NT2/D1 (cell line): Measurements from ENCODE around the gene AQP10.

Source experiments
- SUZ12 ChIP-seq: IDR thresholded peaks from 2 replicates; pipeline ENCODE4 v1.6.1; 2011; ENCODE audit not compliant: insufficient read length, insufficient read depth; ENCODE audit errors: extremely low read depth
- ZNF274 ChIP-seq: IDR thresholded peaks from 2 replicates; pipeline ENCODE4 v1.6.1; 2011; ENCODE audit warnings: mild to moderate bottlenecking, low read depth, low read length

DNA sequence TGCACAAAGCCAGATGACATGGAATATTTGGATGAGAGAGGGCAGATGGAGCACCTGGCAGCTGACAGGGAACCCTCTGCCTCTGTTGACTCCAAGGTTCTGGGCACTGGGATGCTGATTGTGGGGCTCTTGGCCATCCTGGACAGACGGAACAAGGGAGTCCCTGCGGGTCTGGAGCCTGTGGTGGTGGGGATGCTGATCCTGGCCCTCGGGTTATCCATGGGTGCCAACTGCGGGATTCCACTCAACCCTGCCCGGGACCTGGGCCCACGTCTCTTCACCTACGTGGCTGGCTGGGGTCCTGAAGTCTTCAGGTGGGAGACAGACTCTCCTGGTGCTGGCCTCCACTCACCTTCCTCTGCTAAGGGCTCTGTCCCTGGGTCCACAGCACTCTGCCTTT is 2.6 kb downstream of the AQP10 start:
- TF ChIP-seq SUZ12 (no peak), ZNF274 (no peak)
